ENCODE measurements around the gene LBX1.

LBX1 gene

GRCh38 chr10:101241840-101242707 lies 12.8 kb upstream of the LBX1 start:
- Histone ChIP-seq H3K27me3 (ENCODE audit: control insufficient read depth in 1 of 2, insufficient read depth in 2 of 2, low read length in 2 of 2) (peaks cover 38 to 39% of the 10 kb centered on the region in 2 donors), H3K4me1 (ENCODE audit: control insufficient read depth, insufficient read depth, low read length) (peaks cover 6% of the 10 kb centered on the region), H3K9me3 (ENCODE audit: control insufficient read depth in 2 of 2, low read length in 2 of 2) (no peaks in the 10 kb centered on the region), H3K9ac (ENCODE audit: low read length in 2 of 2) (no peak overlapping the region), H3K27ac (ENCODE audit: low read length) (no peak overlapping the region), H3K4me3 (ENCODE audit: low read length in 2 of 2) (no peak overlapping the region), H3K36me3 (ENCODE audit: control insufficient read depth in 2 of 2, insufficient read depth in 2 of 2, low read length in 2 of 2) (no peaks in the 10 kb centered on the region)

GRCh38 chr10:101238732-101239105 lies 9.5 kb upstream of the LBX1 start:
- H3K9ac ChIP-seq (ENCODE audit: low read length in 2 of 2): no peak overlapping the region
- no peaks in the 10 kb centered on the region for H3K36me3 ChIP-seq (ENCODE audit: control insufficient read depth in 2 of 2, insufficient read depth in 2 of 2, low read length in 2 of 2)
- no peaks in the 10 kb centered on the region for H3K9me3 ChIP-seq (ENCODE audit: control insufficient read depth in 2 of 2, low read length in 2 of 2)
- H3K27ac ChIP-seq (ENCODE audit: low read length): no peak overlapping the region
- H3K4me1 ChIP-seq (ENCODE audit: control insufficient read depth, insufficient read depth, low read length): peaks cover 10% of the 10 kb centered on the region
- H3K4me3 ChIP-seq (ENCODE audit: low read length in 2 of 2): no peak overlapping the region
- H3K27me3 ChIP-seq (ENCODE audit: control insufficient read depth in 1 of 2, insufficient read depth in 2 of 2, low read length in 2 of 2): peaks cover 66% of the 10 kb centered on the region in 2 donors

GRCh38 chr10:101237982-101238731 lies 8.9 kb upstream of the LBX1 start:
- Histone ChIP-seq H3K9me3 (ENCODE audit: control insufficient read depth in 2 of 2, low read length in 2 of 2) (no peaks in the 10 kb centered on the region), H3K4me3 (ENCODE audit: low read length in 2 of 2) (no peak overlapping the region), H3K27ac (ENCODE audit: low read length) (no peak overlapping the region), H3K36me3 (ENCODE audit: control insufficient read depth in 2 of 2, insufficient read depth in 2 of 2, low read length in 2 of 2) (no peaks in the 10 kb centered on the region), H3K9ac (ENCODE audit: low read length in 2 of 2) (no peak overlapping the region), H3K27me3 (ENCODE audit: control insufficient read depth in 1 of 2, insufficient read depth in 2 of 2, low read length in 2 of 2) (peaks cover 69 to 71% of the 10 kb centered on the region in 2 donors), H3K4me1 (ENCODE audit: control insufficient read depth, insufficient read depth, low read length) (peaks cover 10% of the 10 kb centered on the region)

GRCh38 chr10:101237081-101237981 lies 8.1 kb upstream of the LBX1 start:
- Histone ChIP-seq H3K4me3 (ENCODE audit: low read length in 2 of 2) (peak overlapping the region in 1 of 2 donors; percentile 8), H3K9me3 (ENCODE audit: control insufficient read depth in 2 of 2, low read length in 2 of 2) (no peaks in the 10 kb centered on the region), H3K9ac (ENCODE audit: low read length in 2 of 2) (no peak overlapping the region), H3K27me3 (ENCODE audit: control insufficient read depth in 1 of 2, insufficient read depth in 2 of 2, low read length in 2 of 2) (peaks cover 77 to 79% of the 10 kb centered on the region in 2 donors), H3K27ac (ENCODE audit: low read length) (no peak overlapping the region), H3K36me3 (ENCODE audit: control insufficient read depth in 2 of 2, insufficient read depth in 2 of 2, low read length in 2 of 2) (no peaks in the 10 kb centered on the region), H3K4me1 (ENCODE audit: control insufficient read depth, insufficient read depth, low read length) (peaks cover 10% of the 10 kb centered on the region)

DNA sequence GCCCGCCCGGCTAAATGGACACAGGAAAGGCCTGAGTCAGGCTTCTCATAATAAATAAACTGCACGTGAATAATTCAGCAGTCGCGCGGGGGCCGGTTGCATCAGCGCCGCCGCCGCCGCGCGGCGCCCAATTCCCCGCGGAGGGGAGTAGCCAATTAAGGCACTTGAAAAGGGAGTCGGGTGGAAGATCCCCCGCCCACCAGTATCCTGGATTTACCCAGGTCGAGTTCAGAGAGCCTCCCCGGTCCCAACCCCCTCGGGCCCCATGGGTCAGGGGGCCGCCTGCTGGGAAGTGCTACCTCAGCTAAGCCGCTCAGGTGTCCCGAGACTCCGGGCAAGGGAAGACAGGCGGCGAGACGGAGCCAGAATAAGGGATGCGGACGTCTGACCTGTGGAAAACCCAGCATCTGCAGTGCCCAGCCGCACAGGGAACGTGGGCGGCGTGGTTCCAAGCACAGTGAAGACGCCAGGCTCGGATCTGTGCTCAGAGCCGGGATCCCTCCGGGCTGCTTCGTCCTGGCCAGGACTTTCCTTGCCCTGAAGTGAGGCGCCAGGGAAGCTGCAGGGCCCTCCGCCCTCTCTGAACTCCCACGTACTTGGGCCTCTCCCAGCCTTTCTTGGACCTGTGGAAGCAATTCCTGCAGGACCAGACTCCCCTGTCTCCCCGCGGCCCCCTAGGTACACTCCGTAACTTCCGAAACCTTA lies 7.3 kb upstream of the LBX1 start:
- Histone ChIP-seq H3K4me3 (ENCODE audit: low read length in 2 of 2) (no peak overlapping the region), H3K4me1 (ENCODE audit: control insufficient read depth, insufficient read depth, low read length) (peaks cover 10% of the 10 kb centered on the region), H3K9me3 (ENCODE audit: control insufficient read depth in 2 of 2, low read length in 2 of 2) (no peaks in the 10 kb centered on the region), H3K27me3 (ENCODE audit: control insufficient read depth in 1 of 2, insufficient read depth in 2 of 2, low read length in 2 of 2) (peaks cover 85 to 87% of the 10 kb centered on the region in 2 donors), H3K9ac (ENCODE audit: low read length in 2 of 2) (no peak overlapping the region), H3K36me3 (ENCODE audit: control insufficient read depth in 2 of 2, insufficient read depth in 2 of 2, low read length in 2 of 2) (no peaks in the 10 kb centered on the region), H3K27ac (ENCODE audit: low read length) (no peak overlapping the region)

DNA sequence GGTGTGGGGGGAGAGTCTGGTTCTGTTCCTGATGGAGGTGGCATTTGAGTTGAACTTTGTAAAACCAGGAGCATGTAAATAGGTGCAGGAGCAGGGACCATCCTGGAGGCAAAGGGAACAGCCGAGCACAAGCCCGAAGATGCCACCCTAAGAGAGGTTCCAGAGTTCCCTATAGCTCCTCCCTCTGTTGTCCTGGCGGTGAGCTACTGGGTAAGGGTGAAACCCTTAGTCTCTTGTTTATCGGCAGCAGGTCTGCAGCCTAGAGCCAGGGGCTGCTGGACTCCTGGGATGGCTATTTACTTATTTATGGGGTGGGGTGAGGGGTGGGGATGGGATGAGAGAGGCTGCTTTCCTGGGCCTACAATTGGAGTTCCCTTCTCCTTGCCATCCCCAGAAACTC lies 6.5 kb upstream of the LBX1 start:
- H3K27me3 ChIP-seq (ENCODE audit: control insufficient read depth in 1 of 2, insufficient read depth in 2 of 2, low read length in 2 of 2): peaks cover 90 to 95% of the 10 kb centered on the region in 2 donors
- peaks cover 10% of the 10 kb centered on the region for H3K4me1 ChIP-seq (ENCODE audit: control insufficient read depth, insufficient read depth, low read length)

GRCh38 chr10:101234333-101234732 lies 5.1 kb upstream of the LBX1 start:
- peaks cover 19% of the 10 kb centered on the region for H3K4me1 ChIP-seq (ENCODE audit: control insufficient read depth, insufficient read depth, low read length)
- no peaks in the 10 kb centered on the region for H3K36me3 ChIP-seq (ENCODE audit: control insufficient read depth in 2 of 2, insufficient read depth in 2 of 2, low read length in 2 of 2)
- H3K4me3 ChIP-seq (ENCODE audit: low read length in 2 of 2): no peak overlapping the region
- H3K27me3 ChIP-seq (ENCODE audit: control insufficient read depth in 1 of 2, insufficient read depth in 2 of 2, low read length in 2 of 2): peaks cover 88 to 99% of the 10 kb centered on the region in 2 donors
- H3K27ac ChIP-seq (ENCODE audit: low read length): no peak overlapping the region
- H3K9me3 ChIP-seq (ENCODE audit: control insufficient read depth in 2 of 2, low read length in 2 of 2): peaks cover 0 to 2% of the 10 kb centered on the region in 2 donors
- no peak overlapping the region for H3K9ac ChIP-seq (ENCODE audit: low read length in 2 of 2)

More for the DNA sequence above, 6.5 kb upstream of the LBX1 start:
- H3K4me3 ChIP-seq (ENCODE audit: low read length in 2 of 2): no peak overlapping the region
- no peaks in the 10 kb centered on the region for H3K9me3 ChIP-seq (ENCODE audit: control insufficient read depth in 2 of 2, low read length in 2 of 2)
- no peak overlapping the region for H3K9ac ChIP-seq (ENCODE audit: low read length in 2 of 2)
- H3K27ac ChIP-seq (ENCODE audit: low read length): no peak overlapping the region
- H3K36me3 ChIP-seq (ENCODE audit: control insufficient read depth in 2 of 2, insufficient read depth in 2 of 2, low read length in 2 of 2): no peaks in the 10 kb centered on the region

- H3K27ac ChIP-seq (ENCODE audit: low read length): no peak overlapping the region
- no peak overlapping the region for H3K4me3 ChIP-seq (ENCODE audit: low read length in 2 of 2)
- H3K9ac ChIP-seq (ENCODE audit: low read length in 2 of 2): no peak overlapping the region
- no peaks in the 10 kb centered on the region for H3K36me3 ChIP-seq (ENCODE audit: control insufficient read depth in 2 of 2, insufficient read depth in 2 of 2, low read length in 2 of 2)
- H3K27me3 ChIP-seq (ENCODE audit: control insufficient read depth in 1 of 2, insufficient read depth in 2 of 2, low read length in 2 of 2): peaks cover 86 to 99% of the 10 kb centered on the region in 2 donors
- H3K9me3 ChIP-seq (ENCODE audit: control insufficient read depth in 2 of 2, low read length in 2 of 2): peaks cover 0 to 2% of the 10 kb centered on the region in 2 donors
- H3K4me1 ChIP-seq (ENCODE audit: control insufficient read depth, insufficient read depth, low read length): peaks cover 24% of the 10 kb centered on the region
Measured at GRCh38 chr10:101233863-101234262, 4.6 kb upstream of the LBX1 start.

DNA sequence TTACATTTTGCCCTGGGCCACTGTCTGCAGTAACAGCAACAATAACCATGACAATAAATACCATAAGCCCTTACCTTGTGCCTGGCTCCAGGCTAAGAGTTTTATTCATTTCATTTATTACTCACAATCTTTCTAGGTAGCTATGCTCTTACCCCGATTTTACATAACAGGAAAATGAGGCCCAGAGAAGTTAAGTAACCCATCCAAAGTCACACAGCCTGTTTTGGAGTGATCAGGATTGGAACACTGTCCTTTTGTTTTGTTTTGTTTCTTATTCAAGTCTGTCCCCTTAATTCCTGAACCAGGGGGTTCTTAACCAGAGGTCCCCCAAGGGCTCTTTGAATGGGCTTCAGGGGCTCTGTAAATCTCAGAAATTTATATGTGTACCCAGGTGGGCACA lies 4.2 kb upstream of the LBX1 start:
- no peak overlapping the region for H3K9ac ChIP-seq (ENCODE audit: low read length in 2 of 2)
- no peaks in the 10 kb centered on the region for H3K36me3 ChIP-seq (ENCODE audit: control insufficient read depth in 2 of 2, insufficient read depth in 2 of 2, low read length in 2 of 2)
- H3K27me3 ChIP-seq (ENCODE audit: control insufficient read depth in 1 of 2, insufficient read depth in 2 of 2, low read length in 2 of 2): peaks cover 84 to 98% of the 10 kb centered on the region in 2 donors
- H3K4me3 ChIP-seq (ENCODE audit: low read length in 2 of 2): no peak overlapping the region
- no peak overlapping the region for H3K27ac ChIP-seq (ENCODE audit: low read length)
- peaks cover 0 to 2% of the 10 kb centered on the region in 2 donors for H3K9me3 ChIP-seq (ENCODE audit: control insufficient read depth in 2 of 2, low read length in 2 of 2)
- peaks cover 28% of the 10 kb centered on the region for H3K4me1 ChIP-seq (ENCODE audit: control insufficient read depth, insufficient read depth, low read length)
